ENCODE results near the gene RFTN1.

DNA sequence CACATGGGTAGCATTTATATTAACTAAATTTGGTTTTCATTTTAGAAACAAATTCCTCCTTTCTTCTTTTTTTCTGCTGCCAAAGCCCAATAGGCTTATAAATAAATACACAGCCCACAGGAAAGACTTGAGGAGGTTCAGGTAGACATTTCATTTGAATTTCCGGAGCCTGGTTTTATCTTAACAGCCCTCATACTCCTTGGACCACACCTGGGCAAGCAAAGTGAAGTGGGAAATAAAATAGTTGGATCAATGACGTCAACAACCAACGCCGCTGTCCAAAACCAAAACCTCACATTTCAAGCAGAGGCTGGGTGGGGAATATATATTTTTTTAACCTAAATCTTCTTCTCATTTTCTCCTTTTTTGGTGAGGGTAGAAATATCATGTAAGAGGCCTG lies 53.2 kb downstream of the RFTN1 start:
- TF ChIP-seq, protein P1, sequence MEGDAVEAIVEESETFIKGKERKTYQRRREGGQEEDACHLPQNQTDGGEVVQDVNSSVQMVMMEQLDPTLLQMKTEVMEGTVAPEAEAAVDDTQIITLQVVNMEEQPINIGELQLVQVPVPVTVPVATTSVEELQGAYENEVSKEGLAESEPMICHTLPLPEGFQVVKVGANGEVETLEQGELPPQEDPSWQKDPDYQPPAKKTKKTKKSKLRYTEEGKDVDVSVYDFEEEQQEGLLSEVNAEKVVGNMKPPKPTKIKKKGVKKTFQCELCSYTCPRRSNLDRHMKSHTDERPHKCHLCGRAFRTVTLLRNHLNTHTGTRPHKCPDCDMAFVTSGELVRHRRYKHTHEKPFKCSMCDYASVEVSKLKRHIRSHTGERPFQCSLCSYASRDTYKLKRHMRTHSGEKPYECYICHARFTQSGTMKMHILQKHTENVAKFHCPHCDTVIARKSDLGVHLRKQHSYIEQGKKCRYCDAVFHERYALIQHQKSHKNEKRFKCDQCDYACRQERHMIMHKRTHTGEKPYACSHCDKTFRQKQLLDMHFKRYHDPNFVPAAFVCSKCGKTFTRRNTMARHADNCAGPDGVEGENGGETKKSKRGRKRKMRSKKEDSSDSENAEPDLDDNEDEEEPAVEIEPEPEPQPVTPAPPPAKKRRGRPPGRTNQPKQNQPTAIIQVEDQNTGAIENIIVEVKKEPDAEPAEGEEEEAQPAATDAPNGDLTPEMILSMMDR (IDR thresholded peaks at IDR 0.05) = no peak
- TF ChIP-seq POLR2A (IDR thresholded peaks at IDR 0.05) = no peak

Measured in suprapubic skin (tissue), 3 donors.